Skeletal muscle satellite cell (primary cell): Measurements from ENCODE around the gene SOD3.

Experiments used
- H3K27me3 ChIP-seq: 2 replicates; pipeline ENCODE4 v1.7.0; 2013; ENCODE audit warnings: low read length; ENCODE audit not compliant: control insufficient read depth, insufficient read depth
- H3K36me3 ChIP-seq: 2 replicates; pipeline ENCODE4 v1.7.0; 2013; ENCODE audit warnings: mild to moderate bottlenecking, control low read depth, low read length; ENCODE audit not compliant: insufficient read depth
- H3K4me1 ChIP-seq: 2 replicates; pipeline ENCODE4 v1.7.0; 2013; ENCODE audit warnings: low read length; ENCODE audit not compliant: control insufficient read depth, insufficient read depth
- H3K4me2 ChIP-seq: 2 replicates; pipeline ENCODE4 v1.7.0; 2013; ENCODE audit warnings: mild to moderate bottlenecking, low read length
- H3K4me3 ChIP-seq: 2 replicates; pipeline ENCODE4 v1.7.0; 2013; ENCODE audit warnings: low read length
- H3K9ac ChIP-seq: 2 replicates; pipeline ENCODE4 v1.7.0; 2013; ENCODE audit warnings: mild to moderate bottlenecking, low read depth, low read length, moderate library complexity
- H3K9me3 ChIP-seq: replicated peaks from 2 replicates; pipeline ENCODE4 v1.7.0; 2013; ENCODE audit warnings: mild to moderate bottlenecking, control low read depth, low read length

The SOD3 gene

DNA sequence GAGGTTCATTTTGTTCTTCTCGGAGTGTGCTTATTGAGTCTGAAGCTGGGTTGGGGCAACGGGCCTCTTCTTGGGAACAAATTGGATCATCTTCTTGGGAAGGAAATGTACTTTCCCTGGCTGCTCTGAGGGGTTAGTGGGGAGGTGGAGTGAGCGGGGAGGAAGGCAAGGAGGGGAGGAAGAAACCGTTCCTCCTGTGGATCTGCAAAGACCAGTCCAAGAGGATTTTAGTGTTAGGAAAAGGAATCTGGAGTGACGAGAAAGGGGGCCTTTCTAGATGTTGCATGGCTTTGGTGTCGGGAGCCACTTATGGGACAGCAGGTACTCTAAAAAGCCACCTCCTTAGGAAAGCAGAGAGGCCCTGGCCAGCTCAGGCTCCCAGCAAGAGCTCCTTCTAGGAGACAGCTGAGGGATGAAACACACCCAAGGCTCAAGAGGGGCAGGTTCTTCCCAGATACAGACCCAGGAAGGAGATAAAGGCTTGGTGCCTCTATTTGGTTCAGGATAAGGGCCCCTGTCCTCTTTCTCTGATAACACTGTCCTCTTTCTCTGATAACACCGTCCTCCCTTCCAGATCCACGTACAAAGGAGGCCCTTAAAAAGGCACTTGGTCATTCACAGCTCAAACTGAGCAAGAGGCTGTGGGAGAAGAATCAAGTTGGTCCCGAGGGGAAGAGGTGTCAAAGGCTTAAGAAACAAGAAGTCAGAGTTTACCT lies 451 bp downstream of the SOD3 start:
- no peaks in the 10 kb centered on the region for H3K36me3 ChIP-seq
- H3K4me1 ChIP-seq, result peaks cover 26% of the 10 kb centered on the region
- peak overlapping the region; percentile 72 for H3K4me2 ChIP-seq
- H3K9me3 ChIP-seq, result no peaks in the 10 kb centered on the region
- peaks cover 62% of the 10 kb centered on the region for H3K27me3 ChIP-seq
- H3K4me3 ChIP-seq, result peak overlapping the region; percentile 22
- H3K9ac ChIP-seq, result no peak overlapping the region

DNA sequence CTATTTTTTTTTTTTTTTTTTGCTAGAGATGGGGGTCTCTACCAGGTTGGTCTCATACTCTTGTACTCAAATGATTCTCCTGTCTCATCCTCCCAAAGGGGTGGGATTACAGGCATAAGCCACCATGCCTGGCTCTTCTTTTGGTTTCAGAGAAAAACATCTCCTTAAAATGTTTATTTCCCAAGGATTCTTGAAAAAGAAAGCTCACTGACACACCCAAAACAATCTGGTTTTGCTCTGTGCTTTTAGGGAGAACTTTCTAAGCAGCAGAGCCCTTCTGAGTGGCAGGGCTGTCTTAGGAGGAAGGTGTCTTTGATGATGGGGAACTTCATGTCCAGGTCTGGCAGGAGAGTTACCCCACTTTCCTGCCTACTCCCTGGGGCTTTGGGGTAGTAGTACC lies 1.2 kb downstream of the SOD3 start:
- Histone ChIP-seq H3K9me3 (no peaks in the 10 kb centered on the region), H3K4me1 (peaks cover 26% of the 10 kb centered on the region), H3K9ac (no peak overlapping the region), H3K36me3 (no peaks in the 10 kb centered on the region), H3K27me3 (peaks cover 70% of the 10 kb centered on the region), H3K4me3 (no peak overlapping the region), H3K4me2 (no peak overlapping the region)

DNA sequence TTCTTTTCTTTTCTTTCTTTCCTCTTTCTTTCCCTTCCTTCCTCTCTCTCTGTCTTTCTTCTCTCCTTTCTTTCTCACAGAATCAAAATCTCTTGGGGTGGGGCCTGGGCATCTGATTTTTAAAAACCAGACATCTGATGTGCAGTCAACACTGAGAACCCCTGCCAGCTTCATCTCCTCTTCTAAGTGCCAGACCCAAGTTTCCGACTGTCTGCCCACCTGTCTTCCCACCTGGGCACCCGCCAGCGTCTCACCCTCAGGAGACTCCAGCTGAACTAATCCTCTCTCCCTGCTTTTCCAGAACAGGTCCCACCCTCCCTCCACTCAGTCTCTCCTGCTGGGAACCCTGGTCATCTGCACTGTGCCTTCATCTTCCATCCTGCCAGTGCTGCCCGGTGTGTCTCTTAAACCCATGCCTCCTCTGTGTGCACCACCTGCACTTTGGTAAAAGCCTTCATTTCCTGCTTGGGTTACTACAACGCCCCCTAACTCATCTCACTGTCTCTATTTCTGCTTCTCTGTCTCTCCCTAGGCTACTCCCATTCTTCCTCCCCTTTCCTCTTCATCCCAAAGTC lies 2.8 kb downstream of the SOD3 start:
- Histone ChIP-seq H3K9me3 (no peaks in the 10 kb centered on the region), H3K4me2 (no peak overlapping the region), H3K36me3 (no peaks in the 10 kb centered on the region), H3K27me3 (peaks cover 77% of the 10 kb centered on the region), H3K9ac (no peak overlapping the region), H3K4me1 (peaks cover 26% of the 10 kb centered on the region), H3K4me3 (no peak overlapping the region)

DNA sequence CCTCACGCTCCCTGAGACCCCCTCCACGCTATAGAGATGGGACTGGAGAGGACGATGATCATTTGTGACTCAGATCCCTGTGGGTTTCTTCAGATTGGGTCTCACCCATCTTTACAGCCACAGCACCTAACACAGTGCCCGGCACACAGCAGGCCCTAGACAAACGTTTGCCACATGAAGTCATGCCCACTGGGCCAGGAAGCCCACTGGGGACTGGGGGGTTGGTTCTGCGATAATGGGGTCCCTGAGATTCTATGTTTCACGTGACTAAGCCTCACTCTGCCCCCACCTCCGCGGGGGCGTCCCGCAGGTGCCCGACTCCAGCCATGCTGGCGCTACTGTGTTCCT lies 3.8 kb downstream of the SOD3 start:
- peaks cover 26% of the 10 kb centered on the region for H3K4me1 ChIP-seq
- H3K4me3 ChIP-seq, result no peak overlapping the region
- H3K27me3 ChIP-seq, result peaks cover 74% of the 10 kb centered on the region
- no peaks in the 10 kb centered on the region for H3K36me3 ChIP-seq
- no peak overlapping the region for H3K9ac ChIP-seq
- no peak overlapping the region for H3K4me2 ChIP-seq
- H3K9me3 ChIP-seq, result no peaks in the 10 kb centered on the region

DNA sequence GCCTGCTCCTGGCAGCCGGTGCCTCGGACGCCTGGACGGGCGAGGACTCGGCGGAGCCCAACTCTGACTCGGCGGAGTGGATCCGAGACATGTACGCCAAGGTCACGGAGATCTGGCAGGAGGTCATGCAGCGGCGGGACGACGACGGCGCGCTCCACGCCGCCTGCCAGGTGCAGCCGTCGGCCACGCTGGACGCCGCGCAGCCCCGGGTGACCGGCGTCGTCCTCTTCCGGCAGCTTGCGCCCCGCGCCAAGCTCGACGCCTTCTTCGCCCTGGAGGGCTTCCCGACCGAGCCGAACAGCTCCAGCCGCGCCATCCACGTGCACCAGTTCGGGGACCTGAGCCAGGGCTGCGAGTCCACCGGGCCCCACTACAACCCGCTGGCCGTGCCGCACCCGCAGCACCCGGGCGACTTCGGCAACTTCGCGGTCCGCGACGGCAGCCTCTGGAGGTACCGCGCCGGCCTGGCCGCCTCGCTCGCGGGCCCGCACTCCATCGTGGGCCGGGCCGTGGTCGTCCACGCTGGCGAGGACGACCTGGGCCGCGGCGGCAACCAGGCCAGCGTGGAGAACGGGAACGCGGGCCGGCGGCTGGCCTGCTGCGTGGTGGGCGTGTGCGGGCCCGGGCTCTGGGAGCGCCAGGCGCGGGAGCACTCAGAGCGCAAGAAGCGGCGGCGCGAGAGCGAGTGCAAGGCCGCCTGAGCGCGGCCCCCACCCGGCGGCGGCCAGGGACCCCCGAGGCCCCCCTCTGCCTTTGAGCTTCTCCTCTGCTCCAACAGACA lies 4.4 kb downstream of the SOD3 start:
- H3K9ac ChIP-seq, result no peak overlapping the region
- no peaks in the 10 kb centered on the region for H3K36me3 ChIP-seq
- H3K4me2 ChIP-seq, result peak overlapping the region; percentile 41
- H3K9me3 ChIP-seq, result no peaks in the 10 kb centered on the region
- peaks cover 21% of the 10 kb centered on the region for H3K4me1 ChIP-seq
- H3K27me3 ChIP-seq, result peaks cover 74% of the 10 kb centered on the region
- H3K4me3 ChIP-seq, result peak overlapping the region; percentile 29

DNA sequence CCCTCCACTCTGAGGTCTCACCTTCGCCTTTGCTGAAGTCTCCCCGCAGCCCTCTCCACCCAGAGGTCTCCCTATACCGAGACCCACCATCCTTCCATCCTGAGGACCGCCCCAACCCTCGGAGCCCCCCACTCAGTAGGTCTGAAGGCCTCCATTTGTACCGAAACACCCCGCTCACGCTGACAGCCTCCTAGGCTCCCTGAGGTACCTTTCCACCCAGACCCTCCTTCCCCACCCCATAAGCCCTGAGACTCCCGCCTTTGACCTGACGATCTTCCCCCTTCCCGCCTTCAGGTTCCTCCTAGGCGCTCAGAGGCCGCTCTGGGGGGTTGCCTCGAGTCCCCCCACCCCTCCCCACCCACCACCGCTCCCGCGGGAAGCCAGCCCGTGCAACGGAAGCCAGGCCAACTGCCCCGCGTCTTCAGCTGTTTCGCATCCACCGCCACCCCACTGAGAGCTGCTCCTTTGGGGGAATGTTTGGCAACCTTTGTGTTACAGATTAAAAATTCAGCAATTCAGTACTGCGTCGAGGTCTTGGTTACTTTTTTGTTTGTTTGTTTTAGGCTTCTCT lies 5.0 kb downstream of the SOD3 start:
- H3K4me2 ChIP-seq, result peak overlapping the region; percentile 41
- H3K4me3 ChIP-seq, result peak overlapping the region; percentile 33
- peaks cover 74% of the 10 kb centered on the region for H3K27me3 ChIP-seq
- no peak overlapping the region for H3K9ac ChIP-seq
- H3K9me3 ChIP-seq, result no peaks in the 10 kb centered on the region
- peaks cover 15% of the 10 kb centered on the region for H3K4me1 ChIP-seq
- no peaks in the 10 kb centered on the region for H3K36me3 ChIP-seq

DNA sequence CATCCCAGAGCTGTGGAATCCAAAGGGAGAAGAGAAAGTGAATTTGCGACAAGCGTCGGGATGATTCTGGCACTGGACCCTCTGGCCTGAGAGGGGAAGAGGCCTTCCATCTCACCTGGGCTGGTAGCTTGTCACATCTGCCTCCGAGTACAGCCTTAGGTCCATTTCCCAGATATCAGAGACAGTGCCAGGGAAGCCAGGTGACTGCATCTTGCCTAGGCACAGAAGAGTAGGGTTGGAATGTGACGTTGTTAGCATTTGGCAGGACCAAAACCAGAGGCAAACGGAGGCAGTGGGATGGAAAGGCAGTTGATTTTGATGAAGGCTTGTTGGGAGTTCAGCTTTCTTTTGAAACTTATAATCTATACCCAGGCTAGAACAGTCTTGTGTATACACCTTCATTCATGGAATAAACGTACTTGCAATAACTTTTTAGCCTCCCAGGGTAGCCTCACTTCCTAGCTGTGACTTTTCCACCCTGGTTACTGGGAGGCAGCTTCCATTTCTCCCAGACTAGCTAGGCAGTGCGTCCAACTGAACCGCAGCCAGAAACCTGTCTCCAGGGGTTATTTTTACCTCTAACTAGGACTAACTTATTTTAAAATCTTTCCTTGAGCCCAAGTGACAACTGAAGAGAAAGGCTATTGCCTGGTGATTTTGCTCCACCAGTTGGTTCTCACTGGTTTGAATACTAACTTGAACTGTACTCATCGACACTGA lies 5.9 kb downstream of the SOD3 start:
- H3K9me3 ChIP-seq, result no peaks in the 10 kb centered on the region
- H3K4me2 ChIP-seq, result peak overlapping the region; percentile 41
- H3K9ac ChIP-seq, result no peak overlapping the region
- H3K4me1 ChIP-seq, result peaks cover 11% of the 10 kb centered on the region
- peaks cover 65% of the 10 kb centered on the region for H3K27me3 ChIP-seq
- H3K4me3 ChIP-seq, result no peak overlapping the region
- no peaks in the 10 kb centered on the region for H3K36me3 ChIP-seq

DNA sequence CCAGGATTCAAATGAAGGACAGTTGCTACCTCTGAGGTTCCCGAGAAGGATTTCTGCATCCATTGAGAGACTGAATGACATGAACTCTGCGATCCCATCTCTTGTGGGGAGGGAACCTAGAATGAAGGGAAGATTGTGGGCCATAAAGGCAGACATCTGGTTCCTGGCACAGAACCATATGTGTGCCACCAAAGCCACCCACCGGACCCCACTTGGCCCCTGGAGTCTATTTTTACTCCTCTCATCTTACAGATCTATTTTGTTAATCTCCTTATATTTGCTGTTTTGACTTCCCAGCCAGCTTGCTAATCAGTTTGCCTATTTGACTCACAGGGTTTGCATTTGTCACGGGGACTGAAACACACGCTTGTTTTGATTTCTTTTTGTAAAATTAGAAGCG lies 7.3 kb downstream of the SOD3 start:
- Histone ChIP-seq H3K4me1 (peaks cover 11% of the 10 kb centered on the region), H3K27me3 (peaks cover 56% of the 10 kb centered on the region), H3K9ac (no peak overlapping the region), H3K9me3 (no peaks in the 10 kb centered on the region), H3K36me3 (no peaks in the 10 kb centered on the region), H3K4me3 (no peak overlapping the region), H3K4me2 (no peak overlapping the region)

DNA sequence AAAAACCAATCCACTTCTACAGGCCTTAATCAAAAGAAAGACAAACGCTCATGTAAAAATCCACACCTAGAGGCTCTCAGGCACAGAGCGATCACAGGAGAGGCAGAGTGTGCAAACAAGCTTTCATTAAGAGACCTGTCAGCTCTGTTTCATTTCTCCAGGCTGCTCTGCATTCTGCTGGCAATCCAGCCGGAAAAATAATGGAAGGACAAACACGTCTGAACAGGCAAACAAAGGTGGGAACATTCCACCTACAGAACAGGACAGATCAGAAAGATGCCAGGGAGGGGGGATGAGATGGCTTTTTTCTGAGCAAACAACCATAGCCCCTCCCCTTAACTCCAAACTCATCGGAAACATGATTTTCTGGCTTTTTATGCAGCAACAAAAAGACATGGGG lies 9.7 kb downstream of the SOD3 start:
- peaks cover 7% of the 10 kb centered on the region for H3K4me1 ChIP-seq

DNA sequence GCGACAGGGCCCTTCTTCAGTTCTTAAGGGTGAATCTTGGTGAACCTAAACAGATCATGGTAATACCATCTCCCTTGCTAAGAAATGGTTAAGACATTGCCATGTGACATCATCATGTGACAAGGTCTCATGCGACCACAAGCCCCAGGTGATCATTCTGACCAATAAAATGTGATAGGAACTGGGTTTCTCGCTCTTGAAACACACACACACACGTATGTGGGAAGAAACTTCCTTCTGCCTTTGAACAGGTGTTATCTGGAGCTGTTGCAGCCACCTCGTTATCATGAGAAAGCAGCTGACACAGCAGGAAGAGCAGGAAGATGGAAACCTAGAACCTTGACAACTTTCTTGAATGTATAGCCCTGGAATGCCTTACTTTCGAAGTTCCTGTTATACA lies 10.2 kb downstream of the SOD3 start:
- Histone ChIP-seq H3K9me3 (no peaks in the 10 kb centered on the region), H3K4me3 (no peak overlapping the region), H3K9ac (no peak overlapping the region), H3K4me2 (no peak overlapping the region), H3K4me1 (peaks cover 3% of the 10 kb centered on the region), H3K36me3 (no peaks in the 10 kb centered on the region), H3K27me3 (peaks cover 28% of the 10 kb centered on the region)

More for the DNA sequence above, 9.7 kb downstream of the SOD3 start:
- H3K4me2 ChIP-seq, result no peak overlapping the region
- H3K4me3 ChIP-seq, result no peak overlapping the region
- H3K9ac ChIP-seq, result no peak overlapping the region
- no peaks in the 10 kb centered on the region for H3K9me3 ChIP-seq
- H3K27me3 ChIP-seq, result peaks cover 33% of the 10 kb centered on the region
- no peaks in the 10 kb centered on the region for H3K36me3 ChIP-seq
